Fibroblast of pulmonary artery (primary cell): ENCODE measurements around the gene SEMA5A.

Experiments used
- DNase-seq: peaks from one replicate; pipeline ENCODE4 v3.0.0-alpha.2; 2010; ENCODE audit warnings: low read depth
- H3K4me3 ChIP-seq: replicated peaks from 2 replicates; pipeline ENCODE4 v1.5.1; 2011; ENCODE audit warnings: low read depth, mild to moderate bottlenecking, control low read depth, low read length, moderate library complexity
- CTCF ChIP-seq: IDR thresholded peaks from 2 replicates; pipeline ENCODE4 v1.5.1; 2011; ENCODE audit warnings: mild to moderate bottlenecking, control low read depth, low read length, inconsistent platforms; ENCODE audit errors: missing control alignments

Gene SEMA5A

GRCh38 chr5:9151684-9152427 is 394.0 kb downstream of the SEMA5A start:
- TF ChIP-seq CTCF = no peak
- DNase-seq = no peak
- H3K4me3 ChIP-seq = no peak overlapping the region

- no peak for TF ChIP-seq CTCF
- peak; percentile 23 for DNase-seq
- H3K4me3 ChIP-seq = no peak overlapping the region
These were observed 395.9 kb downstream of the SEMA5A start for GRCh38 chr5:9149988-9150387.

GRCh38 chr5:9148242-9148641 is 397.6 kb downstream of the SEMA5A start:
- no peak for DNase-seq
- no peak for TF ChIP-seq CTCF
- H3K4me3 ChIP-seq = no peak overlapping the region

- no peak overlapping the region for H3K4me3 ChIP-seq
- no peak for DNase-seq
- TF ChIP-seq CTCF = no peak
These were observed 405.2 kb downstream of the SEMA5A start for GRCh38 chr5:9140711-9141110.

GRCh38 chr5:9140202-9140601 is 405.7 kb downstream of the SEMA5A start:
- no peak for TF ChIP-seq CTCF
- no peak for DNase-seq
- H3K4me3 ChIP-seq = no peak overlapping the region

- H3K4me3 ChIP-seq = no peak overlapping the region
- no peak for DNase-seq
- no peak for TF ChIP-seq CTCF
These were observed 406.5 kb downstream of the SEMA5A start for GRCh38 chr5:9139344-9139743.

GRCh38 chr5:9128136-9128535 is 417.7 kb downstream of the SEMA5A start:
- DNase-seq = no peak
- no peak for TF ChIP-seq CTCF
- H3K4me3 ChIP-seq = no peak overlapping the region
